HFFc6 (cell line): Measurements from ENCODE around the gene OTUB2. TPM values are rescaled to one million over a fixed set of nuclear protein-coding genes. Genes with fewer than 3 reads are reported as not detected.

Experiments used
- DNase-seq: peaks from one replicate; pipeline ENCODE4 v3.0.0-alpha.2; 2018
- H3K27ac Mint-ChIP-seq: 2 replicates; pipeline ENCODE4 v1.8.0; 2020; ENCODE audit warnings: mild to moderate bottlenecking, mixed read lengths
- H3K27me3 Mint-ChIP-seq: 2 replicates; pipeline ENCODE4 v1.8.0; 2021; ENCODE audit warnings: mild to moderate bottlenecking, moderate library complexity, mixed read lengths; ENCODE audit not compliant: insufficient read depth
- H3K36me3 Mint-ChIP-seq: 2 replicates; pipeline ENCODE4 v1.8.0; 2021; ENCODE audit warnings: low read depth, mixed read lengths
- H3K4me1 Mint-ChIP-seq: 2 replicates; pipeline ENCODE4 v1.8.0; 2020; ENCODE audit warnings: low read depth, mixed read lengths
- H3K4me3 Mint-ChIP-seq: 2 replicates; pipeline ENCODE4 v1.8.0; 2020; ENCODE audit warnings: mild to moderate bottlenecking, moderate library complexity, mixed read lengths
- H3K9me3 Mint-ChIP-seq: 2 replicates; pipeline ENCODE4 v1.8.0; 2020; ENCODE audit warnings: mild to moderate bottlenecking, mixed read lengths
- total RNA-seq, 6 experiments: library from RNA; stranded (reverse); fragmentation: NEBNext Ultra II Directional; extraction: Animal tissue kit (Norgen Biotek cat#: 25700); gene quantifications; 2 replicates in 1 of 6; 3 replicates in 5 of 6; pipeline ENCODE4 v1.2.3, GENCODE V29; 2021
- TF ChIP-seq, protein P1 (sequence below): fragments of 200-600 bp; sonication (generic); IDR thresholded peaks from 2 replicates; pipeline ENCODE4 v1.5.0; 2021; ENCODE audit warnings: antibody characterized with exemption, mild to moderate bottlenecking

The OTUB2 gene
- total RNA-seq, 6 experiments from 2014 or later, result 0.77 to 1.8 (median 1.2) TPM

DNA sequence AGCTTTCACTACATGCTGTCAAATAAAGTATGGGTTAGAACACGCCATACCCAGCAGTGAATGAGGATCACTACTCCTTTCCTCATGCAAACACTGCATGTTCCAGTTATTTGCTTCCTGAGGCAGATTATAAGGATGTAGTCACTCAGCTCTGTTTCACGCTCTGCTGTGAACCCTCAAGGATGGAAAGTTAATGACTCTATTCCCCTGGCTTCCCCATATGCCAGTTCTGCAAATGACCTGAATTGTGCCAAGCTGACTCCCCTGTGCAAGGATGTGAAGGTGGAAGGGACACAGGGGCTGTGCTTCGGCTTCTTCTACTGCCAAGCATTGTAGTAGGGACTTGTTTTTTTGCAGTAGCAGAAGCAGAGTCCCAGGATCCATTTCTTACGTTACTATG lies 61.8 kb downstream of the OTUB2 start:
- H3K4me1 Mint-ChIP-seq, result peaks cover 33% of the 10 kb centered on the region
- DNase-seq, result no peak
- no peak overlapping the region for H3K4me3 Mint-ChIP-seq
- no peak overlapping the region for H3K27ac Mint-ChIP-seq
- H3K36me3 Mint-ChIP-seq, result peaks cover 9% of the 10 kb centered on the region; the same call in 1 of the 2 replicates
- peaks cover 4% of the 10 kb centered on the region; the same call in 1 of the 2 replicates for H3K27me3 Mint-ChIP-seq
- H3K9me3 Mint-ChIP-seq, result no peaks in the 10 kb centered on the region
- TF ChIP-seq, protein P1, sequence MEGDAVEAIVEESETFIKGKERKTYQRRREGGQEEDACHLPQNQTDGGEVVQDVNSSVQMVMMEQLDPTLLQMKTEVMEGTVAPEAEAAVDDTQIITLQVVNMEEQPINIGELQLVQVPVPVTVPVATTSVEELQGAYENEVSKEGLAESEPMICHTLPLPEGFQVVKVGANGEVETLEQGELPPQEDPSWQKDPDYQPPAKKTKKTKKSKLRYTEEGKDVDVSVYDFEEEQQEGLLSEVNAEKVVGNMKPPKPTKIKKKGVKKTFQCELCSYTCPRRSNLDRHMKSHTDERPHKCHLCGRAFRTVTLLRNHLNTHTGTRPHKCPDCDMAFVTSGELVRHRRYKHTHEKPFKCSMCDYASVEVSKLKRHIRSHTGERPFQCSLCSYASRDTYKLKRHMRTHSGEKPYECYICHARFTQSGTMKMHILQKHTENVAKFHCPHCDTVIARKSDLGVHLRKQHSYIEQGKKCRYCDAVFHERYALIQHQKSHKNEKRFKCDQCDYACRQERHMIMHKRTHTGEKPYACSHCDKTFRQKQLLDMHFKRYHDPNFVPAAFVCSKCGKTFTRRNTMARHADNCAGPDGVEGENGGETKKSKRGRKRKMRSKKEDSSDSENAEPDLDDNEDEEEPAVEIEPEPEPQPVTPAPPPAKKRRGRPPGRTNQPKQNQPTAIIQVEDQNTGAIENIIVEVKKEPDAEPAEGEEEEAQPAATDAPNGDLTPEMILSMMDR, result no peak

DNA sequence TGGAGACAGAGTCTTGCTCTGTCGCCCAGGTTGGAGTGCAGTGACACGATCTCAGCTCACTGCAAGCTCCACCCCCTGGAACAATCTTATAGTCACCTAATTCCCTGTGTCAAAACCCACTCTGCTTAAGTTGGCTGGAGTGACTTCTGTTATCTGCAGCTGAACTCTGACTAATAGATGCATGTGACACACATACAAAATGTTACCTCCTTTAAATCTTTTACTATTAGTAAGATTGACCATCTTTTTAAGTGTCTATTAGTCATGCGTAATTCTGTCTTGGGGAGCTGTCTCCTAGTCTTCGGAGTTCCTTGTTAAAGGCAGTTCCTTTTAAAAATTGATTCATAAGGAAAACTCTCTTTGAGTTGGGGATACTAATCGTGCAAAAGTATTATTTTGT lies 62.4 kb downstream of the OTUB2 start:
- Mint-ChIP-seq H3K4me1 (peaks cover 30% of the 10 kb centered on the region), H3K4me3 (peak overlapping the region; percentile 33; the same call in 1 of the 2 replicates), H3K27ac (peak overlapping the region; percentile 69), H3K9me3 (no peaks in the 10 kb centered on the region), H3K36me3 (peaks cover 6% of the 10 kb centered on the region; the same call in 1 of the 2 replicates), H3K27me3 (peaks cover 4% of the 10 kb centered on the region; the same call in 1 of the 2 replicates)
- DNase-seq, result peak; percentile 71
- TF ChIP-seq, protein P1, result no peak

DNA sequence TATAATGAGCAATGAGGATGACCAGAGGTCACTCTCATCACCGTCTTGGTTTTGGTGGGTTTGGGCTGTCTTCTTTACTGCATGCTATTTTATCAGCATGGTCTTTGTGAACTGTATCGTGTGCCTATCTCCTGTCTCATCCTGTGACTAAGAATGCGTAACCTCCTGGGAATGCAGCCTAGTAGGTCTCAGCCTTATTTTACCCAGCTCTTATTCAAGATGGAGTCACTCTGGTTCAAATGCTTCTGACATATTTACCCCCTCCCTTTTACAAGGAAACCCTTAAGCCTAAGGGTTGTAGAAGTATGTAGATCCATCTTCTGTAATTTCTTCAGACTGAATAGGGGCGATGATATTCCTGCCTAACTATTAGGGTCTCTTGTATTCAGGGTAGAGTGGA lies 63.3 kb downstream of the OTUB2 start:
- H3K9me3 Mint-ChIP-seq, result no peaks in the 10 kb centered on the region
- H3K36me3 Mint-ChIP-seq, result peaks cover 9% of the 10 kb centered on the region; the same call in 1 of the 2 replicates
- H3K27me3 Mint-ChIP-seq, result no peaks in the 10 kb centered on the region; the same call in 1 of the 2 replicates
- DNase-seq, result no peak
- no peak overlapping the region for H3K4me3 Mint-ChIP-seq
- H3K4me1 Mint-ChIP-seq, result peaks cover 30% of the 10 kb centered on the region
- no peak overlapping the region for H3K27ac Mint-ChIP-seq
- TF ChIP-seq, protein P1, result no peak

DNA sequence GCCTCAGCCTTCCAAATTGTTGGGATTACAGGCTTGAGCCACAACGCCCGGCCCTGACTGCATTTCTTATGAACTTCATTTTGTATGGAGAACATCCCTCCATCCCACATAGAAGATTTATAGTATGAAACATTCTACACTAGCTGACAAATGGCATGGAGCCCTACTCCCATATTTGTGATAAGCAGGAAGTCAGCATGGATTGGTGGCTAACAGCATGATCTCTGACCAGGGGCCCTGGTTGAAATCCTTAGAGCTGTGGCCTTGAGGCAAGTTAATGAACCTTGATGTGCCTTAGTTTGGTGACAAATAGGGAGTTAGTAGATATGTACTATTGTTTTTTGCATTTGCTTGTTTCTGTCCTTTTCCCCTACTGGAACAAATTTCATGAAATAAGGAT lies 67.3 kb downstream of the OTUB2 start:
- peaks cover 12% of the 10 kb centered on the region for H3K36me3 Mint-ChIP-seq
- H3K27me3 Mint-ChIP-seq, result no peaks in the 10 kb centered on the region; the same call in 1 of the 2 replicates
- TF ChIP-seq, protein P1, result no peak

DNA sequence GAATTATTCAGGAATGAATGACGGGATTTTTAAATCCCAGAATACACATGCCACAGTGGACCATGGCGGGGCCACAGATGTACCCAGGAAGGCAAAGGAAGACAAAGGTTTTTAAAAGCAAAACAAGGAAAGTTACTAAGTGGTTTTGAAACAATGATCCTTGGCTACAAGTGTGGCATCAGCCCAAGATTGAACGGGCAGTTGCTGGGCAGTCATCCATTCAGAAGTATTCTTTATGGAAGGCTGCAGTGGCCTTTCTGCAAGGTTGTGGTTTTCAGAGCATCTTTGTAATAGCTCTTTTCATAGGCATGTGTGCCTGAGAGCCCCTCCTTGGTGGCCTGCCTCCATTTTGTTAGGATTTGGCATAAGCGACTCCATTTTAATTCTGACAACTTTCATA lies 71.0 kb downstream of the OTUB2 start:
- Mint-ChIP-seq H3K27ac (no peak overlapping the region), H3K27me3 (no peaks in the 10 kb centered on the region; the same call in 1 of the 2 replicates), H3K4me1 (peaks cover 31% of the 10 kb centered on the region), H3K9me3 (no peaks in the 10 kb centered on the region), H3K4me3 (no peak overlapping the region), H3K36me3 (peaks cover 12% of the 10 kb centered on the region)
- DNase-seq, result no peak
- TF ChIP-seq, protein P1, result no peak

More for the DNA sequence above, 67.3 kb downstream of the OTUB2 start:
- H3K4me1 Mint-ChIP-seq, result peaks cover 24% of the 10 kb centered on the region
- H3K9me3 Mint-ChIP-seq, result no peaks in the 10 kb centered on the region
- H3K4me3 Mint-ChIP-seq, result no peak overlapping the region
- no peak for DNase-seq
- no peak overlapping the region for H3K27ac Mint-ChIP-seq

Other genes with a start within 250 kb of the OTUB2 start
- gene PRIMA1, start 237.9 kb upstream of the OTUB2 start, total RNA-seq, result not detected
- gene FAM181A, start 99.0 kb upstream of the OTUB2 start, total RNA-seq, result not detected
- not detected for gene ASB2, start 49.8 kb upstream of the OTUB2 start, total RNA-seq
- not detected for gene CCDC197, start 29.0 kb upstream of the OTUB2 start, total RNA-seq
- 100 to 1,000 TPM; 167 to 191 (median 187) TPM for gene DDX24, start 54.9 kb downstream of the OTUB2 start, total RNA-seq
- 10 to 100 TPM; 22.3 to 28.2 (median 23.7) TPM for gene IFI27L1, start 55.0 kb downstream of the OTUB2 start, total RNA-seq
- gene IFI27, start 84.4 kb downstream of the OTUB2 start, total RNA-seq, result under 1 TPM in 2 of 6 experiments, not detected in 4; 0.29 to 0.46 TPM
- gene IFI27L2, start 103.3 kb downstream of the OTUB2 start, total RNA-seq, result 100 to 1,000 TPM; 150 to 180 (median 171) TPM
- gene PPP4R4, start 148.0 kb downstream of the OTUB2 start, total RNA-seq, result under 1 TPM in 2 of 6 experiments, not detected in 4; 0.05 to 0.14 TPM